SK-N-SH treated with all-trans-retinoic acid at 6 μM for 48 hours (cell line): ENCODE results near the gene PGGT1B.

Experiments used
- ZFP3 ChIP-seq: fragments of 250-450 bp; sonication (Bioruptor Pico); IDR thresholded peaks from 2 replicates; pipeline ENCODE4 v1.5.0; 2020; ENCODE audit warnings: mild to moderate bottlenecking, moderate library complexity
- ZFP30 ChIP-seq: fragments of 450-650 bp; formaldehyde crosslinking; IDR thresholded peaks from 2 replicates; pipeline ENCODE4 v1.5.0; 2022; ENCODE audit warnings: mild to moderate bottlenecking, moderate library complexity
- ZNF565 ChIP-seq: fragments of 450-650 bp; formaldehyde crosslinking; conservative IDR thresholded peaks from 2 replicates; pipeline ENCODE4 v1.5.0; 2020; ENCODE audit warnings: low read depth, mild to moderate bottlenecking, moderate library complexity
- ZNF8 ChIP-seq: fragments of 450-650 bp; formaldehyde crosslinking; IDR thresholded peaks from 2 replicates; pipeline ENCODE4 v1.5.0; 2020; ENCODE audit warnings: mild to moderate bottlenecking, moderate library complexity
- TF ChIP-seq, protein P1 (sequence below): fragments of 250-450 bp; sonication (Bioruptor Pico); IDR thresholded peaks from 2 replicates; pipeline ENCODE4 v1.8.0; 2021; ENCODE audit warnings: low read depth, mild to moderate bottlenecking, moderate library complexity, borderline replicate concordance

DNA sequence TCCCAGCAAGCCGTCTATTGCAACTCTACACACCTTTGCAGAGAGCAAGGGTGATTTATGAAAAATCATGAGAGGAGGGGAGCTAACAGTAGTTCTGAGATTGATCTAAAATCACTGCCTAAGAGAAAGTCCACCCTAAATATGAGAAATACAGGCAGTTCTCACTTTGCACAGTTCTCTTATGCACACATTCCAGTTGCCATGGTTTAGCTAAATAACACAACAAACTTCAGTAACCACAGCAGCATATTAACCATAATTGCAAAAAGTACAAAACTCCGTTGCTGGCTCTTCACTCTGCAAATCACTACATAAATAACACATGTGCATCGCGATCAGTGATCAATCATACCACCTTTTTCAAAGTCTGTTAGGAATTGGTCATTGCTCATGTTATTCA is 31.1 kb downstream of the PGGT1B start:
- no peak for TF ChIP-seq ZNF8 (CRISPR knock-in tag)
- no peak for TF ChIP-seq ZFP30 (CRISPR knock-in tag)
- TF ChIP-seq ZNF565 = no peak
- no peak for TF ChIP-seq ZFP3 (CRISPR knock-in tag)
- TF ChIP-seq, protein P1, sequence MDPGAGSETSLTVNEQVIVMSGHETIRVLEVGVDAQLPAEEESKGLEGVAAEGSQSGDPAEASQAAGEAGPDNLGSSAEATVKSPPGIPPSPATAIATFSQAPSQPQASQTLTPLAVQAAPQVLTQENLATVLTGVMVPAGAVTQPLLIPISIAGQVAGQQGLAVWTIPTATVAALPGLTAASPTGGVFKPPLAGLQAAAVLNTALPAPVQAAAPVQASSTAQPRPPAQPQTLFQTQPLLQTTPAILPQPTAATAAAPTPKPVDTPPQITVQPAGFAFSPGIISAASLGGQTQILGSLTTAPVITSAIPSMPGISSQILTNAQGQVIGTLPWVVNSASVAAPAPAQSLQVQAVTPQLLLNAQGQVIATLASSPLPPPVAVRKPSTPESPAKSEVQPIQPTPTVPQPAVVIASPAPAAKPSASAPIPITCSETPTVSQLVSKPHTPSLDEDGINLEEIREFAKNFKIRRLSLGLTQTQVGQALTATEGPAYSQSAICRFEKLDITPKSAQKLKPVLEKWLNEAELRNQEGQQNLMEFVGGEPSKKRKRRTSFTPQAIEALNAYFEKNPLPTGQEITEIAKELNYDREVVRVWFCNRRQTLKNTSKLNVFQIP = no peak
